ENCODE measurements around the gene GET4. TPM values are rescaled to one million over a fixed set of nuclear protein-coding genes. Genes with fewer than 3 reads are reported as not detected.

The GET4 gene
- total RNA-seq, 1 experiment from 2014 or later = 16.2 TPM

- Histone ChIP-seq H3K9ac (ENCODE audit: low read length) (no peak overlapping the region), H2AFZ (ENCODE audit: low read length) (no peak overlapping the region), H3K9me3 (ENCODE audit: low read length) (no peaks in the 10 kb centered on the region), H4K20me1 (ENCODE audit: insufficient read depth, low read depth, low read length) (no peaks in the 10 kb centered on the region), H3K27me3 (ENCODE audit: low read length) (no peaks in the 10 kb centered on the region), H3K9me2 (replicated peaks; ENCODE audit: insufficient read depth, low read length) (no peaks in the 10 kb centered on the region), H3K4me3 (ENCODE audit: low read length) (no peak overlapping the region), H3K79me2 (ENCODE audit: low read length) (peaks cover 4% of the 10 kb centered on the region), H3K36me3 (ENCODE audit: insufficient read depth, low read length) (no peaks in the 10 kb centered on the region; the same call in 1 of the 2 replicates), H3K27ac (ENCODE audit: low read length) (no peak overlapping the region), H3K4me2 (ENCODE audit: low read depth, low read length, poor library complexity, severe bottlenecking) (no peak overlapping the region), H3K4me1 (ENCODE audit: low read length) (no peaks in the 10 kb centered on the region)
- no peak for DNase-seq
Measured at GRCh38 chr7:849781-850180, 26.6 kb upstream of the GET4 start.

GRCh38 chr7:851204-851603 lies 25.1 kb upstream of the GET4 start:
- Histone ChIP-seq H3K9me2 (replicated peaks; ENCODE audit: insufficient read depth, low read length) (no peaks in the 10 kb centered on the region), H3K27ac (ENCODE audit: low read length) (no peak overlapping the region), H3K9me3 (ENCODE audit: low read length) (no peaks in the 10 kb centered on the region), H3K36me3 (ENCODE audit: insufficient read depth, low read length) (no peaks in the 10 kb centered on the region; the same call in 1 of the 2 replicates), H4K20me1 (ENCODE audit: insufficient read depth, low read depth, low read length) (no peaks in the 10 kb centered on the region), H3K9ac (ENCODE audit: low read length) (no peak overlapping the region), H3K27me3 (ENCODE audit: low read length) (no peaks in the 10 kb centered on the region), H3K4me1 (ENCODE audit: low read length) (no peaks in the 10 kb centered on the region), H3K4me3 (ENCODE audit: low read length) (no peak overlapping the region), H2AFZ (ENCODE audit: low read length) (no peak overlapping the region), H3K4me2 (ENCODE audit: low read depth, low read length, poor library complexity, severe bottlenecking) (no peak overlapping the region), H3K79me2 (ENCODE audit: low read length) (no peaks in the 10 kb centered on the region; the same call in 1 of the 2 replicates)
- DNase-seq = no peak

GRCh38 chr7:853366-854117 lies 22.8 kb upstream of the GET4 start:
- no peak overlapping the region for H3K27ac ChIP-seq (ENCODE audit: low read length)
- no peak overlapping the region for H3K9ac ChIP-seq (ENCODE audit: low read length)
- DNase-seq = no peak
- H3K4me2 ChIP-seq (ENCODE audit: low read depth, low read length, poor library complexity, severe bottlenecking) = no peak overlapping the region
- no peak overlapping the region for H3K4me3 ChIP-seq (ENCODE audit: low read length)
- no peaks in the 10 kb centered on the region; the same call in 1 of the 2 replicates for H3K79me2 ChIP-seq (ENCODE audit: low read length)
- H3K36me3 ChIP-seq (ENCODE audit: insufficient read depth, low read length) = no peaks in the 10 kb centered on the region; the same call in 1 of the 2 replicates
- H3K4me1 ChIP-seq (ENCODE audit: low read length) = no peaks in the 10 kb centered on the region
- H3K27me3 ChIP-seq (ENCODE audit: low read length) = no peaks in the 10 kb centered on the region
- H2AFZ ChIP-seq (ENCODE audit: low read length) = no peak overlapping the region
- H3K9me3 ChIP-seq (ENCODE audit: low read length) = no peaks in the 10 kb centered on the region
- H4K20me1 ChIP-seq (ENCODE audit: insufficient read depth, low read depth, low read length) = no peaks in the 10 kb centered on the region
- H3K9me2 ChIP-seq (replicated peaks; ENCODE audit: insufficient read depth, low read length) = no peaks in the 10 kb centered on the region

GRCh38 chr7:854118-854775 lies 22.1 kb upstream of the GET4 start:
- no peak overlapping the region for H3K9ac ChIP-seq (ENCODE audit: low read length)
- no peak for DNase-seq
- H3K9me3 ChIP-seq (ENCODE audit: low read length) = no peaks in the 10 kb centered on the region
- no peaks in the 10 kb centered on the region for H3K9me2 ChIP-seq (replicated peaks; ENCODE audit: insufficient read depth, low read length)
- H3K36me3 ChIP-seq (ENCODE audit: insufficient read depth, low read length) = no peaks in the 10 kb centered on the region; the same call in 1 of the 2 replicates
- no peak overlapping the region for H3K27ac ChIP-seq (ENCODE audit: low read length)
- no peaks in the 10 kb centered on the region for H3K4me1 ChIP-seq (ENCODE audit: low read length)
- H4K20me1 ChIP-seq (ENCODE audit: insufficient read depth, low read depth, low read length) = no peaks in the 10 kb centered on the region
- no peaks in the 10 kb centered on the region for H3K27me3 ChIP-seq (ENCODE audit: low read length)
- H3K4me2 ChIP-seq (ENCODE audit: low read depth, low read length, poor library complexity, severe bottlenecking) = no peak overlapping the region
- H3K4me3 ChIP-seq (ENCODE audit: low read length) = no peak overlapping the region
- no peak overlapping the region for H2AFZ ChIP-seq (ENCODE audit: low read length)
- no peaks in the 10 kb centered on the region; the same call in 1 of the 2 replicates for H3K79me2 ChIP-seq (ENCODE audit: low read length)

- Histone ChIP-seq H3K36me3 (ENCODE audit: insufficient read depth, low read length) (no peaks in the 10 kb centered on the region; the same call in 1 of the 2 replicates), H3K27me3 (ENCODE audit: low read length) (no peaks in the 10 kb centered on the region), H3K9ac (ENCODE audit: low read length) (no peak overlapping the region), H3K4me3 (ENCODE audit: low read length) (no peak overlapping the region), H3K27ac (ENCODE audit: low read length) (no peak overlapping the region), H3K9me3 (ENCODE audit: low read length) (no peaks in the 10 kb centered on the region), H3K9me2 (replicated peaks; ENCODE audit: insufficient read depth, low read length) (no peaks in the 10 kb centered on the region), H3K4me2 (ENCODE audit: low read depth, low read length, poor library complexity, severe bottlenecking) (no peak overlapping the region), H3K79me2 (ENCODE audit: low read length) (no peaks in the 10 kb centered on the region; the same call in 1 of the 2 replicates), H4K20me1 (ENCODE audit: insufficient read depth, low read depth, low read length) (no peaks in the 10 kb centered on the region), H3K4me1 (ENCODE audit: low read length) (no peaks in the 10 kb centered on the region), H2AFZ (ENCODE audit: low read length) (no peak overlapping the region)
- DNase-seq = no peak
Measured at GRCh38 chr7:855686-856369, 20.5 kb upstream of the GET4 start.

GRCh38 chr7:856444-857095 lies 19.8 kb upstream of the GET4 start:
- no peak overlapping the region for H3K4me3 ChIP-seq (ENCODE audit: low read length)
- no peaks in the 10 kb centered on the region for H3K79me2 ChIP-seq (ENCODE audit: low read length)
- H3K27ac ChIP-seq (ENCODE audit: low read length) = no peak overlapping the region
- no peaks in the 10 kb centered on the region for H3K9me3 ChIP-seq (ENCODE audit: low read length)
- H3K36me3 ChIP-seq (ENCODE audit: insufficient read depth, low read length) = no peaks in the 10 kb centered on the region; the same call in 1 of the 2 replicates
- DNase-seq = no peak
- no peaks in the 10 kb centered on the region for H3K27me3 ChIP-seq (ENCODE audit: low read length)
- H2AFZ ChIP-seq (ENCODE audit: low read length) = no peak overlapping the region
- H3K9ac ChIP-seq (ENCODE audit: low read length) = no peak overlapping the region
- no peaks in the 10 kb centered on the region for H3K4me1 ChIP-seq (ENCODE audit: low read length)
- no peaks in the 10 kb centered on the region for H3K9me2 ChIP-seq (replicated peaks; ENCODE audit: insufficient read depth, low read length)
- H3K4me2 ChIP-seq (ENCODE audit: low read depth, low read length, poor library complexity, severe bottlenecking) = no peak overlapping the region
- no peaks in the 10 kb centered on the region for H4K20me1 ChIP-seq (ENCODE audit: insufficient read depth, low read depth, low read length)

- Histone ChIP-seq H3K9me2 (replicated peaks; ENCODE audit: insufficient read depth, low read length) (no peaks in the 10 kb centered on the region), H3K36me3 (ENCODE audit: insufficient read depth, low read length) (peaks cover 5% of the 10 kb centered on the region; the same call in 1 of the 2 replicates), H2AFZ (ENCODE audit: low read length) (no peak overlapping the region), H4K20me1 (ENCODE audit: insufficient read depth, low read depth, low read length) (no peaks in the 10 kb centered on the region), H3K4me2 (ENCODE audit: low read depth, low read length, poor library complexity, severe bottlenecking) (no peak overlapping the region), H3K9ac (ENCODE audit: low read length) (no peak overlapping the region), H3K9me3 (ENCODE audit: low read length) (no peaks in the 10 kb centered on the region), H3K27ac (ENCODE audit: low read length) (no peak overlapping the region), H3K79me2 (ENCODE audit: low read length) (no peaks in the 10 kb centered on the region), H3K4me1 (ENCODE audit: low read length) (no peaks in the 10 kb centered on the region), H3K27me3 (ENCODE audit: low read length) (no peaks in the 10 kb centered on the region), H3K4me3 (ENCODE audit: low read length) (no peak overlapping the region)
- no peak for DNase-seq
Measured at GRCh38 chr7:857661-858060, 18.7 kb upstream of the GET4 start.

Measured in Karpas-422 (cell line).